Hepatocyte (in vitro differentiated cells): ENCODE results near the gene PCBP3.
"Not testable (repeated sequence)": the region's sequence is repeated elsewhere in the genome, so short reads cannot be mapped to it uniquely, and the experiment has no call there.

Experiments
- CTCF ChIP-seq: fragments of 200-600 bp; sonication (generic); IDR thresholded peaks from 2 replicates; pipeline ENCODE4 v1.5.1; 2016; ENCODE audit warnings: antibody characterized with exemption, mild to moderate bottlenecking; ENCODE audit not compliant: poor library complexity
- EZH2 ChIP-seq: fragments of 200-600 bp; sonication (generic); IDR thresholded peaks from 2 replicates; pipeline ENCODE4 v1.6.1; 2016; ENCODE audit warnings: antibody characterized with exemption, mild to moderate bottlenecking, borderline replicate concordance
- EZH2phosphoT487 ChIP-seq: fragments of 200-600 bp; sonication (generic); IDR thresholded peaks from one replicate; pipeline ENCODE4 v1.6.1; 2018; ENCODE audit warnings: antibody characterized with exemption, mild to moderate bottlenecking, low read depth, moderate library complexity; ENCODE audit not compliant: unreplicated experiment, severe bottlenecking

- not testable (repeated sequence) for TF ChIP-seq CTCF, EZH2, EZH2phosphoT487
Measured at GRCh38 chr21:45626127-45626526, 17.4 kb upstream of the PCBP3 start.
